Ectodermal cell (in vitro differentiated cells): ENCODE results near the gene PIEZO2.
"Not testable (repeated sequence)": the region's sequence is repeated elsewhere in the genome, so short reads cannot be mapped to it uniquely, and the experiment has no call there.

ENCODE experiments used
- H3K27ac ChIP-seq: 2 replicates; pipeline ENCODE4 v1.7.0; 2013; ENCODE audit warnings: mild to moderate bottlenecking, low read depth, low read length; ENCODE audit not compliant: insufficient read depth, poor library complexity, severe bottlenecking
- H3K27me3 ChIP-seq: 2 replicates; pipeline ENCODE4 v1.7.0; 2013; ENCODE audit warnings: mild to moderate bottlenecking, low read length; ENCODE audit not compliant: insufficient read depth, control insufficient read depth, poor library complexity, severe bottlenecking
- H3K36me3 ChIP-seq: one replicate; pipeline ENCODE4 v1.7.0; 2013; ENCODE audit warnings: low read length; ENCODE audit not compliant: control insufficient read depth, insufficient read depth
- H3K4me1 ChIP-seq: one replicate; pipeline ENCODE4 v1.7.0; 2013; ENCODE audit warnings: low read length; ENCODE audit not compliant: control insufficient read depth, insufficient read depth
- H3K4me3 ChIP-seq: 2 replicates; pipeline ENCODE4 v1.7.0; 2013; ENCODE audit warnings: low read depth, low read length, control low read depth; ENCODE audit not compliant: insufficient read depth
- H3K9me3 ChIP-seq: 2 replicates; pipeline ENCODE4 v1.7.0; 2013; ENCODE audit warnings: mild to moderate bottlenecking, low read length, moderate library complexity; ENCODE audit not compliant: control insufficient read depth
- WGBS, 2 experiments: methylation state at CpG; one replicate each; pipeline ENCODE4 v1.1.7; 2013; ENCODE audit warnings: missing lambda C conversion rate in 2 of 2; 5-methylcytosine and 5-hydroxymethylcytosine counted together

Gene PIEZO2

DNA sequence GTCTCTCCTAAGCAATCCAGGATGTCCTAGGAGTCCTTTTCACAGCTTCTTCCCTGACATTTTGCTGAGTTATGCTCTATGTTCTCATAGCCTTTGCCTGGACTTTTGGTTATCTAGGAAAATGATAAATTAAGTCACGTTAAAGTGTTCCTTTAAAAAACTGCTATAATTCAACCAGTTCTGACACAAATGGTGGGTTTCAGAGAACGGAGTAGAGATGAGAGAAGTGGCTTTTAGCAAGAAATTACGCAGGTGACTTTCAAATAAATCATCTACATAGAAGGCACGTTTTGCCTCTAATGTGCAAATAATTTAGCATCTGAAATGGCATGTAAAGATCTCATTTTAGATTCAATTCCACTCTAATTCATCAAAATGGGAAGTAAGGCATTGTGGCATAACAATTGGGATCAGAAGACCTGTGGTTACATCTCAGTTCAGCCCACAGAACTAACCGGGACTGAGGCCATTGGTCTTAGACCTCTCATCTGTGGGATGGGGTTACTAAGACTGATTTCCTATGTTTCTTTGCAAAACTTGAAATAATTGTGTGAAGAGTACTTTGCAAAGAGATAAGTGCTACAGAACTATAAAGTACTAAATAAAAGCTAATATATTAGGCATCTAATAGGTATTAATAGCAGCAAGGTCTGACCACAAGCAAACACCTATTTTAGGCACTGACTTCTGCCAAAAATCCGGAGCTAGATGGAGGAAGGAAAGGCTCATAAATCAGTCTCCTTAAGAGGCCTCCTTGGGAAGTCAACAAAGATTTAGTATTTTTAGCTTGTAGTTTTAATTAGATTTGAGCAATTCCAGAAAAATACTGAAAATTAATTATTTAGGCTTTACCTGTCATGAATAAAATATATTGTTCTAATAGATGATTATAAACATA is 211.4 kb downstream of the PIEZO2 start:
- Histone ChIP-seq H3K36me3 (no peaks in the 10 kb centered on the region), H3K27me3 (no peaks in the 10 kb centered on the region), H3K4me1 (peaks cover 7% of the 10 kb centered on the region), H3K9me3 (no peaks in the 10 kb centered on the region), H3K4me3 (no peak overlapping the region), H3K27ac (no peak overlapping the region)
- WGBS, 2 experiments: 88 to 97% methylated on average over 5 to 6 of the region's 6 CpGs

GRCh38 chr18:10936176-10937053 is 213.0 kb downstream of the PIEZO2 start:
- Histone ChIP-seq H3K27ac (no peak overlapping the region), H3K9me3 (no peaks in the 10 kb centered on the region), H3K4me3 (no peak overlapping the region), H3K4me1 (peaks cover 7% of the 10 kb centered on the region), H3K27me3 (no peaks in the 10 kb centered on the region), H3K36me3 (no peaks in the 10 kb centered on the region)
- WGBS, 2 experiments: 62 to 72% methylated on average over 8 of the region's 9 CpGs

GRCh38 chr18:10935588-10935987 is 213.8 kb downstream of the PIEZO2 start:
- 92 to 94% methylated on average over 7 of the region's 7 CpGs for WGBS, 2 experiments
- no peaks in the 10 kb centered on the region for H3K27me3 ChIP-seq
- no peak overlapping the region for H3K4me3 ChIP-seq
- H3K4me1 ChIP-seq: peaks cover 7% of the 10 kb centered on the region
- H3K36me3 ChIP-seq: no peaks in the 10 kb centered on the region
- H3K9me3 ChIP-seq: no peaks in the 10 kb centered on the region
- H3K27ac ChIP-seq: no peak overlapping the region

DNA sequence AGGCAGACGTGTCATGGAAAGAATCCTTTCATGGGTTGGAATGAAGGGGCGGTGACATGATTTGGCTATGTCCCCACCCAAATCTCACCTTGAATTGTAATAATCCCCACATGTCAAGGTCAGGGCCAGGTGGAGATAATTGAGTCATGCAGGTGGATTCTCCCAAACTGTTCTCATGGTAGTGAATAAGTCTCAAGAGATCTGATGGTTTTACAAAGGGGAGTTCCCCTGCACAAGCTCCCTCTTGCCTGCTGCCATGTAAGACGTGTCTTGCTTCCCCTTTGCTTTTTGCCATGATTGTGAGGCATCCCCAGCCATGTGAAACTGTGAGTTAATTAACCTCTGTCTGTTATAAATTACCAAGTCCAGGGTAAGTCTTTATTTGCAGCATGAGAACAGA is 215.7 kb downstream of the PIEZO2 start:
- 84 to 96% methylated on average over 3 of the region's 3 CpGs for WGBS, 2 experiments
- H3K27ac ChIP-seq, H3K36me3 ChIP-seq, H3K4me1 ChIP-seq, H3K9me3 ChIP-seq, H3K27me3 ChIP-seq, H3K4me3 ChIP-seq: not testable (repeated sequence)

GRCh38 chr18:10930076-10930475 is 219.3 kb downstream of the PIEZO2 start:
- Histone ChIP-seq H3K4me1 (no peaks in the 10 kb centered on the region), H3K9me3 (no peaks in the 10 kb centered on the region), H3K4me3 (no peak overlapping the region), H3K27ac (no peak overlapping the region), H3K36me3 (no peaks in the 10 kb centered on the region), H3K27me3 (no peaks in the 10 kb centered on the region)
- WGBS, 2 experiments: 10 to 13% methylated on average over 2 of the region's 2 CpGs

DNA sequence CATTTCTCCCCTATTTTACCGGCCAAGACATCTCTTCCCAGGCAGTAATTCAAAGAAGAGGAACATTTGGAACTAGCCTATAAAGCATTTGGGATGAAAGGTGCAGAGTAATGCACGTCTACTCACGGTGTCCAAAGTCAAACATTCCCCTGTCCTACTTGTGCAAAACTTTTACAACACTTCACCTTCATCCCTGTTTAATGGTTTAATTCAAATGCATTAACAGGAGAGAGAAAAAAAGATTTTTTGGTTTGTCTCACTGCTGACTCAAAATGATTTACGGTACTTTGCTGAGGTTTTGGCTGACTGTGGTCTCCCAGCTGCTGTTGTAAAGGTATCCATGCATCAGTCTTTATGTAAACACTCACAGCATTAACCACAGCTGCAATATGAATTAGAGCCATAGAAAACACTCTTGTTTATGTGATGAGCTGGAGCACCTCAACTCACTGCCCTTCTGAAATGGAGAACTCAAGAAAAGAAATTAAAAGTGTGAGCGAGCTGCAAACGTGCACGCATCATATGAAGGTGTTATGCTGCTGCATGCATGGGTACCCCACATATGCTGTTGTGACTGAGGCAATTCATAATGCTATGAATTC is 220.5 kb downstream of the PIEZO2 start:
- Histone ChIP-seq H3K36me3 (no peaks in the 10 kb centered on the region), H3K27ac (no peak overlapping the region)
- WGBS, 2 experiments: 83 to 85% methylated on average over 5 to 7 of the region's 7 CpGs

GRCh38 chr18:10928011-10928771 is 221.2 kb downstream of the PIEZO2 start:
- 76 to 80% methylated on average over 8 of the region's 8 CpGs for WGBS, 2 experiments
- no peaks in the 10 kb centered on the region for H3K4me1 ChIP-seq
- H3K36me3 ChIP-seq: no peaks in the 10 kb centered on the region
- no peak overlapping the region for H3K27ac ChIP-seq
- no peaks in the 10 kb centered on the region for H3K27me3 ChIP-seq
- H3K9me3 ChIP-seq: no peaks in the 10 kb centered on the region
- no peak overlapping the region for H3K4me3 ChIP-seq

More for the DNA sequence above, 220.5 kb downstream of the PIEZO2 start:
- no peaks in the 10 kb centered on the region for H3K27me3 ChIP-seq
- H3K4me1 ChIP-seq: no peaks in the 10 kb centered on the region
- no peaks in the 10 kb centered on the region for H3K9me3 ChIP-seq
- H3K4me3 ChIP-seq: no peak overlapping the region

DNA sequence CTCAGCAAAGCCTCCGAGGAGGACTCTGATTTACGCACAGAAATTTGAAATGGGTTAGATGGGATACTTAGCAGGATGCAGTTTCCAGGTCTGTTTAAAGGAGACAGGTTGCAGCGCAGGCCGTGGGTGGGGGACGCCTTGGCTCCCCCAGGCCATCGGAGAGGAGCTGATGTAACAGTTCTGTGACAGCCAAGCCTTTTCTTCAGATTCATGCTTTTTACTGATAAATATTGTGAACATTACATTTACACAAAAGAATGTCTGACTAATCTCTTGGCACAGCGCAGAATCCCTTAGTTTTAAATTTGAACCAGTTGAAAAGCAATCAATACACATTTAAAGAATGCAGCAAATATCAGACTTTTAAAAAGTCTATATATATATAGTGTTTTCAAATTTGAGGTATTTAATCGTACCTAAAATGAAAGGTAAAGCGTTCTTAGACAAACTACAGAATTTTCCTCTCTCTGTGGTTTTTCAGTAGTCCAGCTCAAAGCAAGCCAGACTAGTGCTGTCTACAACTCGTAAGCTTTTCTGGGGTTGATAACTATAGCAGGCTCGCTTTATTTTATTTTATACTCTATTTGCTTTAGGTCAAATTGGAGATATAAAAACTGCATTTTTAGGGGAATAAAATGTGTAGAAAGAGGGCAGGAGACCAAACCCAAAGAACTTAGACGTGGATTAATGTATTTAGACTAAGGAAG is 221.9 kb downstream of the PIEZO2 start:
- H3K36me3 ChIP-seq: no peaks in the 10 kb centered on the region
- no peaks in the 10 kb centered on the region for H3K27me3 ChIP-seq
- H3K4me1 ChIP-seq: no peaks in the 10 kb centered on the region
- 86 to 96% methylated on average over 8 to 11 of the region's 12 CpGs for WGBS, 2 experiments
- no peak overlapping the region for H3K27ac ChIP-seq
- H3K9me3 ChIP-seq: no peaks in the 10 kb centered on the region
- no peak overlapping the region for H3K4me3 ChIP-seq

DNA sequence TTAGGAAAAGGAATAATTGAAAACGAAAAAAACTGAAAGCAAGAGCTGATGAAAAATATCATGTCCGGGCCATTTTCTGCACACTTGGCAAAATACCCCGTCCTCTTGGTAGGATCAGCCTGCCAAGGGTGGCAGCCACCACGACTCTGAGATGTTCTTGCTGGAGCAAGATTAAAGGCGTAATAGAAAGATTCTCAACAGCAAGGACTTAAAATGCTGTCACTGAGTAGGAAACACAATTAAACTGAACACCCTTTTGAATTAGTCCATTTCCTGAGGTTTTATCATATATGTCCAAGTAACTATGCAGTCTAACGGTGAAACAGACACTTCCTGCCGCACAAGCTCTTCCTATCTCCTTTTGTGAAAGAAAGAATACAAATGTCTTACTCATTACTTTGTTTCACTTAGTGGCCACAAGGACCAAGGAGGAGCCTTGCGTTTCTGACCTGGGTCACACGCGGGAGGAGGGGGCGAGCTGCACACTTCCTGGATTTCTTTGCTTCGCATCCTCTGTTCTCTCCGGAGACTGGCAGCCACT is 222.7 kb downstream of the PIEZO2 start:
- Histone ChIP-seq H3K9me3 (no peaks in the 10 kb centered on the region), H3K36me3 (no peaks in the 10 kb centered on the region), H3K27ac (no peak overlapping the region), H3K4me1 (no peaks in the 10 kb centered on the region), H3K27me3 (no peaks in the 10 kb centered on the region), H3K4me3 (no peak overlapping the region)
- 88 to 90% methylated on average over 13 of the region's 13 CpGs for WGBS, 2 experiments
